Measurements from ENCODE around the gene SLC4A3.

SLC4A3 gene

GRCh38 chr2:219620546-219620945 is 6.9 kb upstream of the SLC4A3 start:
- no peak for TF ChIP-seq CTCF (conservative IDR thresholded peaks at IDR 0.05)
- TF ChIP-seq ZFX (IDR thresholded peaks at IDR 0.05) = no peak

GRCh38 chr2:219621935-219622334 is 5.5 kb upstream of the SLC4A3 start:
- no peak overlapping the region for H3K27ac ChIP-seq
- TF ChIP-seq CTCF (conservative IDR thresholded peaks at IDR 0.05) = no peak
- no peak for TF ChIP-seq ZFX (IDR thresholded peaks at IDR 0.05)

More at GRCh38 chr2:219620546-219620945, 6.9 kb upstream of the SLC4A3 start:
- H3K27ac ChIP-seq = no peak overlapping the region

- no peak overlapping the region for H3K27ac ChIP-seq
- TF ChIP-seq ZFX (IDR thresholded peaks at IDR 0.05) (no peak), CTCF (conservative IDR thresholded peaks at IDR 0.05) (no peak)
These were observed 5.0 kb upstream of the SLC4A3 start for GRCh38 chr2:219622472-219622871.

GRCh38 chr2:219624565-219624964 is 2.9 kb upstream of the SLC4A3 start:
- TF ChIP-seq CTCF (conservative IDR thresholded peaks at IDR 0.05) = no peak
- no peak for TF ChIP-seq ZFX (IDR thresholded peaks at IDR 0.05)
- H3K27ac ChIP-seq = no peak overlapping the region

GRCh38 chr2:219625179-219625578 is 2.3 kb upstream of the SLC4A3 start:
- TF ChIP-seq ZFX (IDR thresholded peaks at IDR 0.05) (no peak), CTCF (conservative IDR thresholded peaks at IDR 0.05) (no peak)
- H3K27ac ChIP-seq = no peak overlapping the region

- TF ChIP-seq ZFX (IDR thresholded peaks at IDR 0.05) (no peak), CTCF (conservative IDR thresholded peaks at IDR 0.05) (no peak)
- no peak overlapping the region for H3K27ac ChIP-seq
These were observed 890 bp upstream of the SLC4A3 start for GRCh38 chr2:219626540-219626939.

GRCh38 chr2:219628235-219628985 is 980 bp downstream of the SLC4A3 start:
- H3K27ac ChIP-seq = no peak overlapping the region; the same call in 1 of the 2 replicates

More at GRCh38 chr2:219628235-219628985, 980 bp downstream of the SLC4A3 start:
- TF ChIP-seq ZFX (IDR thresholded peaks at IDR 0.05) = no peak
- TF ChIP-seq CTCF (conservative IDR thresholded peaks at IDR 0.05) = no peak
